Fibroblast of skin of right quadriceps (primary cell): Measurements from ENCODE around the gene CHODL.
A peak's percentile ranks its signal among the peaks of the same experiment; 100 is the strongest.

Experiments used
- DNase-seq: peaks from one replicate; pipeline ENCODE4 v3.0.0-alpha.2; 2013

CHODL gene

DNA sequence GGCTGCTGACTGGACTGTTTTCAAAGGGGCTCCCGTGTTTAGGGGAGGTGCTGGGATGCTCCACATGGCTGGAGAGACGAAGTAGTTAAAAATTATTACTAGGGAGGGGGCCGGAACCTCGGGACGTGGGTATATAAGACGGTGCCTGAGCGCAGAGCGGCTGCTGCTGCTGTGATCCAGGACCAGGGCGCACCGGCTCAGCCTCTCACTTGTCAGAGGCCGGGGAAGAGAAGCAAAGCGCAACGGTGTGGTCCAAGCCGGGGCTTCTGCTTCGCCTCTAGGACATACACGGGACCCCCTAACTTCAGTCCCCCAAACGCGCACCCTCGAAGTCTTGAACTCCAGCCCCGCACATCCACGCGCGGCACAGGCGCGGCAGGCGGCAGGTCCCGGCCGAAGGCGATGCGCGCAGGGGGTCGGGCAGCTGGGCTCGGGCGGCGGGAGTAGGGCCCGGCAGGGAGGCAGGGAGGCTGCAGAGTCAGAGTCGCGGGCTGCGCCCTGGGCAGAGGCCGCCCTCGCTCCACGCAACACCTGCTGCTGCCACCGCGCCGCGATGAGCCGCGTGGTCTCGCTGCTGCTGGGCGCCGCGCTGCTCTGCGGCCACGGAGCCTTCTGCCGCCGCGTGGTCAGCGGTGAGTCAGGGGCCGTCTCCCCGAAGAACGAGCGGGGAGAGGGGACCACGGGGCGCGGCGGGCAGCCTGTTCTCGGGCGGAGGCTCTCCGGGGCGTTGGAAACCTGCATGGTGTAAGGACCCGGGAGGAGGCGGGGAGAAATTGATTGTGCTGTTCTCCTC lies at the start of gene CHODL:
Gene CHODL (plus strand): TSS at position 163 of the 793 bp plus-strand sequence. CDS start 391 bp downstream, at position 554.
- peak; percentile 5 for DNase-seq

GRCh38 chr21:18204931-18205330 lies 39.7 kb upstream of the CHODL start:
- no peak for DNase-seq

- no peak for DNase-seq
These were observed 26.3 kb upstream of the CHODL start for GRCh38 chr21:18218331-18218730.

DNA sequence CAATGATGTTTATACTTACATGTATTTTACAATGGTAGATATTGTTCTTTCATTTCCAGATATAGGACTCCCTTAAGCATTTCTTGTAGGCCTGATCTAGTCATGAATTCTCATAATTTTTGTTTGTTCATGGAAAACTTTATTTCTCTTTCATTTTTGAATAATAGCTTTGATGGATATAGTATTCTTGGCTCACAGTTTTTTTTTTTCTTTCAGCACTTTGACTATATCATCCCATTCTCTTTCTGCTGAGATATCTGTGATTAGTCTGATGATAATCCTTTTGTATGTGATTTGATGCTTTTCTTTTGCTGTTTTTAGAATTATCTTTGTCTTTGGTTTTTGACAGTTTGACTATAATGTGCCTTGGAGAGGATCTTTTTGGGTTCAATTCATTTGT lies 24.1 kb upstream of the CHODL start:
- DNase-seq: no peak

DNA sequence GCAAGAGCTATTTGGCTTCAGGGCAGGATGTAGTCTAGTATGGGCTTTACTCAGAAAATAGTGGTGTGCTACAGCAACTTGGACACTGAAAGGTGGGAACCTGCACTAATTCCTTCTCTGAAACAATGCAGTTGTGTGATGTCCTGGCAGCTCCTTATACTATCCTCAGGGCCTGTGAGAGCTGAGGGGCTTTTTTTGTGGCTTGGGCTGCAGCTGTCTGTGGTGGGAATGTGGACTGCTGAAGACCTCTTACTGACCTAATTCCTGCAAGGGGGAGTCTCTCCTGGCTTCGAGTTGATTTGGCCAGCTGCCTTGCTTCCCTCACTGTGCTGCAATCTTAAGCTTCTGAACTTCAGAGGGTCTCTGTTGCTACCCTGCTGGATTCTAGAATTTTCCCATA lies 22.3 kb upstream of the CHODL start:
- DNase-seq: no peak

- no peak for DNase-seq
These were observed 16.4 kb upstream of the CHODL start for GRCh38 chr21:18228060-18228739.

DNA sequence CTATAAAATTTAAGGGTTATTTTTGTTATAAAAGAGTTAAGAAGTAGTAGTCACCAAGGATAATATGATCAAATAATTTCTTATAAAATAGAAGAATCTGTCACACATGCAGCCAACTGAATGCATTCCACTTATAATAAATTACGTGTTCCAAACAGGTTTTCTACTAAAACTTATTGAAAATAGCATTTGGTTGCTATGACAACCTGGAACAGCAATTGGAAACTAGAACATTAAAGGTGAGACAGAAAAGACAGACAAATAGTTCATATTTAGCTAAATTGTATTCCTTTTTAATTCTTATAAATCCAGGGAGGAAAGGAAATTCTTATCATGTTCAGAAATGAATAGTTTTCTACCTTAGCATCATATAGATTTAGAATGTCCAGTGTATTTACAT lies 9.1 kb upstream of the CHODL start:
- no peak for DNase-seq

DNA sequence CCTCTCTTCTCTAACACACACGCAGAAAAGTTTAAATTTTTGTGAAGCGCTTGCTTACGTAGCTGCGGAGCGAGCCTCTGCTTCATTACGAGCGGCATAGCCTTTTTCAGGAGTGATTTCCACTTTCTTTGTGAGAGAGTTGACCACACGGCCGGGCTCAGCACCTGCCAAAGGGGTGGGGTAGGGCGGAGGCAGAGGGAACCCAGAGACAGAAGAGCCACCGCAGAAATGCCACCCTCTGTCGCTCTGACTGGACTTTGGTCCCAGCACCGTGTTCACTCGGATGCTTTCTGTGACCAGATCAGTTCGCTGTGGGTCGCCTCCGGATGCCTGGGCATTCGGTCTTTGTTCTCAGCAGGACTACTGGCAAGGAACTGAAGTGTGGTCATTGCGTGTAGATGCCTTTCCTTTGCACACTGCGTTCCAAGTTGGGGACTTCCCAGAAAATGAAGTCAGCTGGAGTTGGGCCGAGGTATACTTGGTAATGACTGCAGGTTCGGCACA lies 883 bp downstream of the CHODL start:
- DNase-seq: no peak

DNA sequence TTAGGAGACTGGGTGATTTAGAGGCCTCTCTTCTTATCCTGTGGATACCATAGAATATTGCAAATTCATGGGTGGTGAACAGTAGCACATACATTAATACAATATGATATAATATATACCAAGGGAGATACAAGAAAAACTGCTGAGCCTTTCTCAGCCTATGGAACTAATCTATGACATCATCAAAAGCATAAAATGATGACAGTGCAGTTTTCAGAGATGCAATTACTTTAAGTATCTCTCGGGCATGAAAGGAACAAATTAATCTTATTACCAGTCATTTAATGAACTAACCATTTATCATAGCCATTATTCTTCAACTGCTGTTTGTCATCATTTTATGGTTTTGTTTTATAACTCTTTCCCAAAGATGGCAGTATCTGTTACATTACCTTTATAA lies 3.5 kb downstream of the CHODL start:
- no peak for DNase-seq

- DNase-seq: no peak
These were observed 5.0 kb downstream of the CHODL start for GRCh38 chr21:18249672-18250071.

GRCh38 chr21:18251065-18251464 lies 6.4 kb downstream of the CHODL start:
- DNase-seq: no peak

DNA sequence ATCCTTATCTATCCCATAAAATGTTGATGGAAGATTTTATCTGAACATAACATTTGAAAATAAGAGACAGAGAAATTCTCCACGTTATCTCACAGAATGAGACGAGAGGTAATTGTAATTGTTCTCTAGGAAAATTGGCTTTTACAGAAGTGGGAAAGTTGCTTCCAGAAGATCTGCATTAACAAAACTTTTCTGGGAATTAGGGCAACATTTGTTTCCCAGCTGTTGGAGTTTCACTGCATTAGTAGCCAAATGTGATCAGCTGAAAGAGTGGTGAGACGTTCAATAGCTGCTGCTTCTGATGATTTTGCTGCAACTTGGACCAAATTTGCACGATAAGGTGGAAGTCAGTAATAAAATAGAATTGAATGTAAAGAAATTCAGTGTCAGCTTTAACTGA lies 7.6 kb downstream of the CHODL start:
- DNase-seq: no peak

GRCh38 chr21:18252680-18253079 lies 8.0 kb downstream of the CHODL start:
- peak; percentile 1 for DNase-seq

DNA sequence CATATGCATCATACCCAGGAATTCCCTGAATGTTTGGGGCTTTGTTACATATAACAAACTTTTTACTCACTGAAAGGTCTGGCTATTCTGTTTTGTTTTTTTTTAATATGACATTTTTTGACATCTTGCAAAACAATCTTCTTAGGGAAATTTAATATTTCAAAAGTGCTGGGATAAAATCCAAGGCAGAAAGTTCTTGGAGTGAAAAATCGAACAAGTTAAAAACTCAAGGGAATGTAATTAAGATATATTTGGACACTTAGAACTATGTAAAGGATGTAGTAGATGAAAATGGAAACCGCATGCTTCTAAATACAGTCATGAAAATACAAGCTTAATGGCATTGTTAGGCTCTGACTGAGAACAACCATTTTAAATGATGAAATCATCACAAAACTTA lies 8.6 kb downstream of the CHODL start:
- DNase-seq: peak; percentile 61

DNA sequence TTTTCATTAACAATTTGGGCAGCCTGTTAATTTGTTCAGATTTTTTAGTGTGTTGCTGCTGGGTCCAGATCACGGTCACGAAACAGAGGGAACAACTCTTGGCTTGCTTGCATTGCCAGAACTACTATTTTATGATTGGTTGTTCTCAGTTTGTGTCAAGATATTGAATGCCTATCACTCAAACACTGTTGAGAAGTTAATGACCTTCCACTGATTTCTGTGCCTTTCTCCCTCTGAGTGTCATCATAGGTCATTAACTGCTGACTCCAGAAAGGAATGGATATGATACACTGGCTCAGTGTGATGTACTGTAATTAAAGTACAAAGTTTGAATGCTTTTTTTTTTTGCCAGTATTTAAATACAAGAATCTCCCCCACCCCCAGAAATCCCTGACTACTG lies 9.2 kb downstream of the CHODL start:
- DNase-seq: no peak

- DNase-seq: no peak
These were observed 21.3 kb downstream of the CHODL start for GRCh38 chr21:18265944-18266343.

GRCh38 chr21:18267496-18267895 lies 22.9 kb downstream of the CHODL start:
- no peak for DNase-seq

GRCh38 chr21:18268906-18269305 lies 24.3 kb downstream of the CHODL start:
- no peak for DNase-seq

- DNase-seq: no peak
These were observed 25.2 kb downstream of the CHODL start for GRCh38 chr21:18269856-18270255.

DNA sequence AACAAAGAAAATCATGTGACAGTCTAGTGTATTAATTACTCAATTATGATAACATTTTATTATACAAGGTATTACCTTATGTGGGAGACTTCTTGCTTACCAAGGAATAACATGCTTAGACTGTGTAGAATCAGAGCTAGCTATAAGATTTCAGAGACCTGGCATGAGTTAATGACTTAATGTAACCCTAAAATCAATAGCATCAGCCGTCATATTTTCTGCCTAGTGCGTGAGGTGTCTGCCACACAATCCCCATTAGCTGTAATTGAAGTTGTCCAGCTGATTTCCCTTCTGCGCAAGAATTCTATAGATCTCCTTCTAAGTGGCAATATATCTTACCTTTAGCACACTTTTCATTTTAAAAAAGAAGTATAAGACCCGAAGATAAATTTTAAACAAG lies 28.8 kb downstream of the CHODL start:
- no peak for DNase-seq

- no peak for DNase-seq
These were observed 29.7 kb downstream of the CHODL start for GRCh38 chr21:18274370-18274769.

DNA sequence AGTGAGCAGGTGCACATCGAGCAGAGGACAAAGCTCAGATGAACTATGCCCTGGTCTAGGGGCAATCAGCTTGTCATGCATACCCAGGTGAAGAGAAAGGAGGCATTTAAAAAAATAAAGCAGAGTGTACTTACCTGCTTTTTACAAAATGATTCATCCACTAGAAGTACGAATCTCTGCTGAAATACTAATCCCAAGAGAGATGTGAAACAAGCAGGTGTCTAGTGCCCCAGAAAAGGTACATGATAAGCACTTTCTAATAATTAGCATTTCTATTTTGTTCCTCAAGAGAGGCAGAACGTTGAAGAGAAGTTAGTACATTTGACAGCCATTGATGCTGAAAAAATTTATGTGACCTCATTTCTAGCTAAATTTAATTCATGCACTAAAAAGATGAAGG lies 31.1 kb downstream of the CHODL start:
- no peak for DNase-seq

DNA sequence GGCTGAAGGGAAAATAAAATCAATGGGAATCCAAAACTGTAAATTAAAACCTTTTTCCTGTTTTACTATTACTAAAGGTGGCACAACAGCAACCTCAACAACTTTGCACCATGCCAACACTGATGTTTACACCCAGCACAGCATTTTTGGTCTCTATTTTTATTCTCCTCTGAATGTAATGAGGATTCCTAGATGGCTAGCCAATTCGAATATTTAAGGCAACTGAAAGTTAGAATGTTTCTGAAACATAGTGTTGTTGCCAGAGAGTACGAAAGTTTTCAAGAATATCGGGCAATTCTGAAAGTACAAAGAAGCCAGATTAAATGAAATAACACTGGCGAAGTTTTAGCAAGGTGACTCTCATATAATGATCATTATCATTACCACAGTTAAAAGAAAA lies 40.7 kb downstream of the CHODL start:
- DNase-seq: no peak

- DNase-seq: no peak
These were observed 45.2 kb downstream of the CHODL start for GRCh38 chr21:18289876-18290275.
